K562 (cell line): ENCODE results near the gene ADNP. TPM values are rescaled to one million over a fixed set of nuclear protein-coding genes. Genes with fewer than 3 reads are reported as not detected.

Experiments used
- BHLHE40 ChIP-seq: IDR thresholded peaks from 2 replicates; pipeline ENCODE4 v1.6.1; 2011; ENCODE audit warnings: low read length, improper control_type of control experiment
- GTF2A2 ChIP-seq: IDR thresholded peaks from 2 replicates; pipeline ENCODE4 v1.6.1; 2016; ENCODE audit warnings: mild to moderate bottlenecking, missing genetic modification characterization, missing compliant biosample characterization
- NR1H2 ChIP-seq: sonication (generic); formaldehyde crosslinking; IDR thresholded peaks from 2 replicates; pipeline ENCODE4 v1.4.0; 2020; ENCODE audit warnings: mild to moderate bottlenecking, missing genetic modification reagents
- RHOXF2B ChIP-seq: fragments of 250-450 bp; sonication (Bioruptor Pico); conservative IDR thresholded peaks from 2 replicates; pipeline ENCODE4 v1.5.1; 2021
- RNF219 ChIP-seq: fragments of 250-450 bp; sonication (Bioruptor Pico); IDR thresholded peaks from 2 replicates; pipeline ENCODE4 v1.5.0; 2022; ENCODE audit warnings: mild to moderate bottlenecking
- ZFP91 ChIP-seq: sonication (generic); formaldehyde crosslinking; IDR thresholded peaks from 2 replicates; pipeline ENCODE4 v1.8.0; 2022; ENCODE audit warnings: mild to moderate bottlenecking, missing genetic modification reagents
- polyA plus RNA-seq, 8 experiments: library from polyadenylated mRNA; depleted of rRNA in 4 of 8; stranded (reverse) in 5 of 8; unstranded in 3 of 8; fragments of >200 nt; fragmentation: Nextera tagmentation in 2 of 8; fragmentation: Illumina TruSeq in 1 of 8; extraction: Ambion mirVana in 2 of 8; extraction: Trizol in 1 of 8; gene quantifications; 2 replicates each; pipeline versions ENCODE4 v1.2.1 to v1.2.3, GENCODE V29; 2011 to 2014; ENCODE audit warnings: inconsistent platforms in 1 of 8, missing spikeins in 1 of 8
- total RNA-seq, 7 experiments: library from RNA; depleted of rRNA in 6 of 7; stranded (reverse); fragments of >200 nt in 6 of 7; fragmentation: Illumina TruSeq in 2 of 7; extraction: Trizol in 2 of 7; gene quantifications; 2 replicates each; pipeline versions ENCODE4 v1.2.1 to v1.2.3, GENCODE V29; 2011 to 2021; ENCODE audit warnings: low replicate concordance in 1 of 7
- TF ChIP-seq, protein P1 (sequence below): IDR thresholded peaks from 2 replicates; pipeline ENCODE4 v1.6.1; 2011; ENCODE audit not compliant: insufficient read length; ENCODE audit errors: extremely low read depth

ADNP gene
- total and polyA plus RNA-seq, 9 of the 15 experiments (the other 6 are each of a cell fraction or from before 2014, with no cell fraction given), result 17.8 to 59.9 (median 25.3) TPM

DNA sequence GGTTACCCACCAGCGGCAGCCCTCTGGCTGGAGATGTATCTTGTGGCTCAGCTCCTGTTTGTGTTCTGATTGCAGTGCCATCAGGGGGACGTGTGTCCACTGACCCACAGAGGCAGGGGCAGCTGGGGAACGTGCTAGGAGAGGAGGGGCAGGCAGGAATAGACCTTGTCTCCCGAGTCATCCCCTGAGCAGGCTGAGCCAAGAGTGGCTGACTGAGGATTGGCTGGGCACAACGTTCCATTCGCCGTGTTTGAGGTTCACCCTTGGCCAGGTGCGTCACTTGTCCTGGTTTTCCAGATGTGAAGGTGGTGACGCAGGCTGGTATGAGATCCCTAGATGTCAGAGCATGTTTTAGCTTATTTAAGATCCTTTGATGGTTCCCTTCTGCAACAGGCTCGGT, 57.7 kb downstream of the ADNP start (continued):
- TF ChIP-seq BHLHE40 (no peak), NR1H2 (CRISPR knock-in tag) (no peak), ZFP91 (CRISPR knock-in tag) (no peak), RHOXF2B (CRISPR knock-in tag) (no peak), RNF219 (CRISPR knock-in tag) (no peak), GTF2A2 (no peak)
- TF ChIP-seq, protein P1, sequence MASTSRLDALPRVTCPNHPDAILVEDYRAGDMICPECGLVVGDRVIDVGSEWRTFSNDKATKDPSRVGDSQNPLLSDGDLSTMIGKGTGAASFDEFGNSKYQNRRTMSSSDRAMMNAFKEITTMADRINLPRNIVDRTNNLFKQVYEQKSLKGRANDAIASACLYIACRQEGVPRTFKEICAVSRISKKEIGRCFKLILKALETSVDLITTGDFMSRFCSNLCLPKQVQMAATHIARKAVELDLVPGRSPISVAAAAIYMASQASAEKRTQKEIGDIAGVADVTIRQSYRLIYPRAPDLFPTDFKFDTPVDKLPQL, result no peak
- TF ChIP-seq, all 486 proteins: peak for 0
